PC-3 (cell line): ENCODE measurements around the gene RFT1.

Source experiments
- EZH2 ChIP-seq: fragments of 300-600 bp; sonication (generic); IDR thresholded peaks from one replicate; pipeline ENCODE4 v1.6.1; 2017; ENCODE audit warnings: antibody characterized with exemption, mild to moderate bottlenecking, low read length; ENCODE audit not compliant: unreplicated experiment
- TF ChIP-seq, protein P1 (sequence below): fragments of 300-600 bp; sonication (generic); conservative IDR thresholded peaks from 2 replicates; pipeline ENCODE4 v1.5.1; 2017; ENCODE audit warnings: antibody characterized with exemption, low read depth, mild to moderate bottlenecking, low read length

DNA sequence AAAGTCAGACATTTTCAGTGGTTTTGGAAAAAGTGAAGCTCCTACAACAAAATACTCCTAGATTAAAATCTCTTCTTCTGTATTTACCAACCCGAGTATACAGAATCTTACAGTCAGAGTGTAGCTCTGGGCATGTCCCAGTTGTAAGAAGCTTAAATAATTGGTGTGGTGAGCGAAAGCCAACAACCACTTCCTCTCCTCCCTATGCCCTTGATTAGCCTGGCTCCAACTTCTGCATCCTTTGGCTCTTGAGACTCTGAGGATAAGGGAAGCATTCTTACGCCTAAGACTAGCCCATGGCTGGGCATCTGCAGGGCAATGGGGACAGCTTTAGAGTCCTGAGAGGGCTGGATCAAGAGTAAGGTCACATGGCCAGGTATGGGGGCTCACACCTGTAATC is 25.5 kb downstream of the RFT1 start:
- TF ChIP-seq, protein P1, sequence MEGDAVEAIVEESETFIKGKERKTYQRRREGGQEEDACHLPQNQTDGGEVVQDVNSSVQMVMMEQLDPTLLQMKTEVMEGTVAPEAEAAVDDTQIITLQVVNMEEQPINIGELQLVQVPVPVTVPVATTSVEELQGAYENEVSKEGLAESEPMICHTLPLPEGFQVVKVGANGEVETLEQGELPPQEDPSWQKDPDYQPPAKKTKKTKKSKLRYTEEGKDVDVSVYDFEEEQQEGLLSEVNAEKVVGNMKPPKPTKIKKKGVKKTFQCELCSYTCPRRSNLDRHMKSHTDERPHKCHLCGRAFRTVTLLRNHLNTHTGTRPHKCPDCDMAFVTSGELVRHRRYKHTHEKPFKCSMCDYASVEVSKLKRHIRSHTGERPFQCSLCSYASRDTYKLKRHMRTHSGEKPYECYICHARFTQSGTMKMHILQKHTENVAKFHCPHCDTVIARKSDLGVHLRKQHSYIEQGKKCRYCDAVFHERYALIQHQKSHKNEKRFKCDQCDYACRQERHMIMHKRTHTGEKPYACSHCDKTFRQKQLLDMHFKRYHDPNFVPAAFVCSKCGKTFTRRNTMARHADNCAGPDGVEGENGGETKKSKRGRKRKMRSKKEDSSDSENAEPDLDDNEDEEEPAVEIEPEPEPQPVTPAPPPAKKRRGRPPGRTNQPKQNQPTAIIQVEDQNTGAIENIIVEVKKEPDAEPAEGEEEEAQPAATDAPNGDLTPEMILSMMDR: no peak
- no peak for TF ChIP-seq EZH2
